ENCODE data around the gene NINJ1. TPM values are rescaled to one million over a fixed set of nuclear protein-coding genes. Genes with fewer than 3 reads are reported as not detected.

Gene NINJ1
- total and polyA plus RNA-seq, 2 of the 4 experiments (the other 2 are of a cell fraction) = 21.9 to 38.8 TPM

GRCh38 chr9:93115486-93116071 lies 18.5 kb downstream of the NINJ1 start:
- Histone ChIP-seq H2AK9ac (replicated peaks; ENCODE audit: low read depth, low read length, poor library complexity) (no peak overlapping the region), H3K36me3 (ENCODE audit: control insufficient read depth, insufficient read depth, low read length) (peaks cover 14% of the 10 kb centered on the region), H3K23ac (ENCODE audit: low read depth, low read length) (no peak overlapping the region), H3K9ac (ENCODE audit: low read depth, low read length) (no peak overlapping the region), H3K27ac (ENCODE audit: insufficient read depth, low read length) (no peak overlapping the region), H2BK5ac (ENCODE audit: low read depth, low read length, poor library complexity, severe bottlenecking) (no peak overlapping the region), H3K4me2 (ENCODE audit: low read depth, low read length) (no peak overlapping the region), H3K27me3 (ENCODE audit: control insufficient read depth, insufficient read depth, low read length) (no peaks in the 10 kb centered on the region), H2BK20ac (ENCODE audit: low read depth, low read length) (no peak overlapping the region), H3K18ac (ENCODE audit: low read depth, low read length) (no peak overlapping the region), H4K20me1 (ENCODE audit: insufficient read depth, low read length) (no peaks in the 10 kb centered on the region; the same call in 1 of the 2 replicates), H3K4ac (ENCODE audit: low read depth, low read length) (no peak overlapping the region; the same call in 1 of the 2 replicates), H4K8ac (ENCODE audit: low read depth in 2 of 2, low read length in 2 of 2) (peak overlapping the region; percentile 71 to 90; a peak in 3 of 4 replicates), H3K14ac (replicated peaks; ENCODE audit: low read depth, low read length) (no peak overlapping the region), H3K9me1 (ENCODE audit: insufficient read depth, low read length) (peaks cover 20% of the 10 kb centered on the region), H2BK120ac (ENCODE audit: low read depth, low read length) (no peak overlapping the region), H3K9me3 (ENCODE audit: control insufficient read depth, insufficient read depth, low read length) (no peaks in the 10 kb centered on the region), H3K79me1 (ENCODE audit: low read depth in 1 of 2, low read length in 2 of 2) (0 out of 4 replicates have a peak, but pooled peaks cover 3 to 5% of the 10 kb centered on the region in 2 experiments), H4K5ac (ENCODE audit: low read depth, low read length) (no peak overlapping the region; the same call in 1 of the 2 replicates), H2BK15ac (ENCODE audit: low read depth, low read length) (no peak overlapping the region; the same call in 2 of the 3 replicates), H4K91ac (ENCODE audit: insufficient read depth, low read depth, low read length) (no peak overlapping the region), H2AK5ac (ENCODE audit: low read depth, low read length) (peak overlapping the region; percentile 73; the same call in 1 of the 2 replicates), H3K4me1 (ENCODE audit: control insufficient read depth, insufficient read depth, low read length) (peaks cover 15% of the 10 kb centered on the region), H3K56ac (ENCODE audit: extremely low read depth, insufficient read depth, low read length) (no peak overlapping the region), H3K4me3 (ENCODE audit: insufficient read depth, low read depth, low read length) (no peak overlapping the region), H2AFZ (replicated peaks; ENCODE audit: low read length, poor library complexity) (no peak overlapping the region)
- POLR2A ChIA-PET (ENCODE audit: unreplicated experiment) = no interaction called here
- no TSS peak for BruUV-seq (replicated peaks)
- in situ Hi-C loops (cut with MboI; ENCODE audit: low sequenced_read_pairs) = loop anchor here (10.0 to 25.0 kb wide), 2 partner anchors 339 to 447 kb away; partner anchors contain the start of genes FAM120A and FAM120AOS
- no peak for DNase-seq
- WGBS, 2 experiments (ENCODE audit: extremely low coverage in 2 of 2, insufficient read length in 1 of 2) = 17 to 89% methylated on average over 1 of the region's 3 CpGs
- ATAC-seq (ENCODE audit: low read depth) = no peak; the same call in 1 of the 2 replicates
- TF ChIP-seq MAZ (IDR thresholded peaks at IDR 0.05; ENCODE audit: borderline replicate concordance, low read depth, low read length) (peak; percentile 32; the same call in 1 of the 2 replicates), MXI1 (IDR thresholded peaks at IDR 0.05; ENCODE audit: borderline replicate concordance, low read depth, low read length) (no peak)
- intact Hi-C loops (cut with micrococcal nuclease) = no loop called here
- CTCF ChIA-PET = no interaction called here
- dilution Hi-C loops (cut with HindIII; ENCODE audit: low sequenced_read_pairs, unreplicated experiment) = no loop called here
